AG09309 (cell line): ENCODE data around the gene FBLN7.

Experiments
- DNase-seq: peaks from one replicate; pipeline ENCODE4 v3.0.0-alpha.2; 2010; ENCODE audit warnings: low read depth
- H3K4me3 ChIP-seq: 2 replicates; pipeline ENCODE4 v1.5.1; 2011; ENCODE audit warnings: mild to moderate bottlenecking, low read depth, low read length, moderate library complexity; ENCODE audit not compliant: control insufficient read depth
- TF ChIP-seq, protein P1 (sequence below): IDR thresholded peaks from 2 replicates; pipeline ENCODE4 v1.5.1; 2011; ENCODE audit warnings: mild to moderate bottlenecking, low read depth, low read length, inconsistent platforms; ENCODE audit not compliant: insufficient read depth, control insufficient read depth; ENCODE audit errors: missing control alignments

Gene FBLN7, protein sequence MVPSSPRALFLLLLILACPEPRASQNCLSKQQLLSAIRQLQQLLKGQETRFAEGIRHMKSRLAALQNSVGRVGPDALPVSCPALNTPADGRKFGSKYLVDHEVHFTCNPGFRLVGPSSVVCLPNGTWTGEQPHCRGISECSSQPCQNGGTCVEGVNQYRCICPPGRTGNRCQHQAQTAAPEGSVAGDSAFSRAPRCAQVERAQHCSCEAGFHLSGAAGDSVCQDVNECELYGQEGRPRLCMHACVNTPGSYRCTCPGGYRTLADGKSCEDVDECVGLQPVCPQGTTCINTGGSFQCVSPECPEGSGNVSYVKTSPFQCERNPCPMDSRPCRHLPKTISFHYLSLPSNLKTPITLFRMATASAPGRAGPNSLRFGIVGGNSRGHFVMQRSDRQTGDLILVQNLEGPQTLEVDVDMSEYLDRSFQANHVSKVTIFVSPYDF

DNA sequence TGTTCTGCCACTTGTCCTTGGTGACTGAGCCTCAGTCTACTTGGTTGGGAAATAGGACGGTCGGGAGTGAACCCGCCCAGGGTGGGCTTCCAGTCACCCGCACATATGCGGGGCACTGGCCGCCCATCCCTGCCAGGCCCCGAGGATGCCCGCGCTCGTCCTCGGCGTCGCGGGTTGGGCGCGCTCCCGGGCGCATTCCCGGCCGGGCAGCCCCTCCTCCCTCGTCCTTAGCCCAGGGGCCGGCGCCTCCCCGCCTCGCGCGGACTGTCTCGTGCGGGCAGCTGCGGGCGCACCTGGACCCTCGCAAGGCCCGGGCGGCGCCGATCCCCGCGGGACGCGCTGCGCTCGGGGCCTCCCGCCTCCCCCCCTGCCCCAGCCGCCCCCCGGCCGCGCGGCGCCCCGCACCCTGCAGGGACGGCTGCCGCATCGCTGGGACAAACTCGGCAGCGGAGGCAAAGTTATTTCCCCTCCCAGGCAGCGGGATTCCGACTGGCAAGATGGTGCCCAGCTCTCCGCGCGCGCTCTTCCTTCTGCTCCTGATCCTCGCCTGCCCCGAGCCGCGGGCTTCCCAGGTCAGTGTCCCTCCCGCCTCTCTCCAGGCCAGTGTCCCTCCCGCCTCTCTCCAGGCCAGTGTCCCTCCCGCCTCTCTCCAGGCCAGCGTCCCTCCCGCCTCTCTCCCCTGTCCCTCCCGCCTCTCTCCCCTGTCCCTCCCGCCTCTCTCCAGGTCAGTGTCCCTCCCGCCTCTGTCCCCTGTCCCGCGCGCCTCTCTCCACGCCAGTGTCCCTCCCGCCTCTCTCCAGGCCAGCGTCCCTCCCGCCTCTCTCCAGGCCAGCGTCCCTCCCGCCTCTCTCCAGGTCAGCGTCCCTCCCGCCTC, at the start of gene FBLN7:
Gene FBLN7, plus strand, starts transcription at position 227 of the 874 bp plus-strand sequence. Its CDS starts 271 bp downstream, at position 498.
- DNase-seq: no peak
- peak within 1 kb of the TSS; percentile 58 for H3K4me3 ChIP-seq
- TF ChIP-seq, protein P1, sequence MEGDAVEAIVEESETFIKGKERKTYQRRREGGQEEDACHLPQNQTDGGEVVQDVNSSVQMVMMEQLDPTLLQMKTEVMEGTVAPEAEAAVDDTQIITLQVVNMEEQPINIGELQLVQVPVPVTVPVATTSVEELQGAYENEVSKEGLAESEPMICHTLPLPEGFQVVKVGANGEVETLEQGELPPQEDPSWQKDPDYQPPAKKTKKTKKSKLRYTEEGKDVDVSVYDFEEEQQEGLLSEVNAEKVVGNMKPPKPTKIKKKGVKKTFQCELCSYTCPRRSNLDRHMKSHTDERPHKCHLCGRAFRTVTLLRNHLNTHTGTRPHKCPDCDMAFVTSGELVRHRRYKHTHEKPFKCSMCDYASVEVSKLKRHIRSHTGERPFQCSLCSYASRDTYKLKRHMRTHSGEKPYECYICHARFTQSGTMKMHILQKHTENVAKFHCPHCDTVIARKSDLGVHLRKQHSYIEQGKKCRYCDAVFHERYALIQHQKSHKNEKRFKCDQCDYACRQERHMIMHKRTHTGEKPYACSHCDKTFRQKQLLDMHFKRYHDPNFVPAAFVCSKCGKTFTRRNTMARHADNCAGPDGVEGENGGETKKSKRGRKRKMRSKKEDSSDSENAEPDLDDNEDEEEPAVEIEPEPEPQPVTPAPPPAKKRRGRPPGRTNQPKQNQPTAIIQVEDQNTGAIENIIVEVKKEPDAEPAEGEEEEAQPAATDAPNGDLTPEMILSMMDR: no peak

DNA sequence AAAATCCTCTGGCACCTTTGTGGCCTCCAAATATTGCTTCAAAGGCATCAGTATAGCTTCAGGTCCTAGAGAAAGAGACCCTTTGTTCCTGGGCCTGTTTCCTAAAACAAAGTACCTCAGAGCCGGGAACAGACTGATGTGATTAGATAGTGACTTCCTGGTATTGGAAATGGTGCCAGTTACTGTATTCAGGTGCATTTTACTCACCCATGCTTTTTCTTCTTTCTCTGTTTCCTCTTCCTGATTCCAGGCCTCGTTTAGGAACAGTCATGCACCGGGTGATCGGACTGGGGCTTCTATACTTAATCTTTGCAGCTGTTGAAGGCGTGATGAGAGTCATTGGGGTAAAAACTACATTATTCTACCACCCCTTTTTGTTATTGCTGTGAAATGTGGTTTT, 48.8 kb upstream of the FBLN7 start:
- TF ChIP-seq, protein P1: no peak
- no peak overlapping the region for H3K4me3 ChIP-seq
- DNase-seq: no peak

DNA sequence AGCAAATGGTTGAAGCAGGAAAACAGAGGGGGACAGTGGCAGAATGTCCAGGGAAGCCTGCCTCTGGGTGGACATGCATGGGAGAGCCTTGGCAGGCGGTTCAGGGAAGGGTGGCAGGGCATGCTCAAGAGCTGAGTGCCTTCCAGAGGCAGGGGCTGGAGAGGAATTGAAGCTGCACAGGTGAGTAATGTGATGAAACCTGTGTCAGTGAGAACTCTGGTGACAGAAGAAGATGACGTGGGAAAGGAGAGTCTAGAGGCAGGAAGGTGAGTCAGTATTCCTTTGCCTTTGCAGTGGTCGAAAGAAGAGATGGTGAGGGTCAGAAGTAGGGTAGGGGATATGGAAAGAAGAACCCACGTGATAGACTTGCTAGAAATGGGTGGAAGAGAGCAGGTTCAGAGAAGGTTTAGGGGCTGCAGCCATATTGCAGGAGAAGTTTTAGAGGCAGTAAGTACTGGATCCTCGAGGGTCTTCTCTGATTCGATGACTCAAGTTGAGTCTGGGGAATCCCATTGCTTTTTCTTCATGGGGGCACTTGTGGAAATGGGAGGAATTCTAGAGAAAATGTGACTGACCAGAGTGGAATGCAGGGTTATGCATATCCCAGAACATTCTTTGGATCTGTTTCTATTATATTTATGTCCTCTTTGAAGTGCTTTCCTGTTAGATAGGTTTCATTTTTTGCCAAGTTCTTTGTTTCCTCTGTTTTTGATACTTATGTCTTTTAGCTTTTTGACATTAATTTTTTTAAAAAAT, 45.7 kb upstream of the FBLN7 start:
- no peak for DNase-seq
- H3K4me3 ChIP-seq: no peak overlapping the region

DNA sequence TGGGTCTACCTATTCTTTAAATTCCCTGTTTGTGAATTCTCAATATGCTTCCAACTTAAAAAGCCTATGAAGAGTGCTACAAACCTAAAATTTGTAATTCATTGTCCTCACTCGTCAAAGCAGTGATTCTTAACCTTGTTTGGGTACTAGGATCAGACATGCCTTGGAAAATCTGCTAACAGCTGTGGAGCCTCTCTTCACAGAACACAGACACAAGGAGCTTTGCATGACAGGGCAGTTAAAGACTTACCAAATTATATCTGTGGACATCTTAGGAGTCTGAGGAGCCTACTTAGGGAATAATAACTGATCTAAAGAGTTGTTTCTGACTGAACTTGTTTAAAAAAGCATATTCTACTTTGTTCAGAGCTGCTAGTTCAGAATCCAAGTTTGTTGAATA, 45.0 kb upstream of the FBLN7 start:
- no peak overlapping the region for H3K4me3 ChIP-seq
- DNase-seq: no peak
- TF ChIP-seq, protein P1: no peak

More for the DNA sequence above, 45.7 kb upstream of the FBLN7 start:
- TF ChIP-seq, protein P1: no peak

DNA sequence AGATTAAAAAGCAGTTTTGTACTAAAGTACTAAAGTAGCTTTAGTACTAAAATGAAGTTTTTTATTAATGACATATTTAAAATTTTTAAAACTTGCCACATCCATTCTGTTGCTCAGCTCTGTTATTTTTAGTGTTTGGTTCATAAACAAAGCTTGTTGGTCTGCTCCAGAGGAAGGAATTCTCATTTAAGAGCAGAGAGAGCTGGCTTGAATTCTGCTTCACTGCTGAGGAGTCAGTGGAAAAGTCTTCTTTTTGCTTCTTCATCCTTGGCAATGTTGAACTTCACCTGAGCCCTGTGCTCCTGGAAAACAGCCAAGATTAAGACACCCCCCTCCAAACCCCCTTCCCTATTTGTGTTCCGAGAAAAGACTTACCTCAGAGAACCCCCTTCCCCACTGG, 42.5 kb upstream of the FBLN7 start:
- TF ChIP-seq, protein P1: no peak
- DNase-seq: no peak

DNA sequence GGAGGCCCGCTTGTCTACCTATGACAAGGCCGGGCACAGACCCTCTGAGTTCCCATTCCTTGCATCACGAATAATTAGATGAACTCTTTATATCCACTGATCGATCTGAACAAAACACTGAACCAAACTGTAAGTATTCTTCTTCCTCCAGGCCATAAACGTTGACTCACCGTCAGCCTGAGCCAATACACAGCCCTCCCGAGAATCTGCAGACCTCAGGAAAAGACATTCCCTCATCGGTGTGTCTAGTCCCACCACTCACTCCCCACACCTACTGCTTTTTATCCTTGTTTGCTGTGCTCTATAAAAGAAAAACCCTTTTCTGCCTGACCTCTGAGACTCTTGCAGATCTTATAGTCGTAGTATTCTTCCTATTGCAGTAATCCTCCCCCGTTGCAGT, 42.1 kb upstream of the FBLN7 start:
- TF ChIP-seq, protein P1: no peak
- no peak overlapping the region for H3K4me3 ChIP-seq
- DNase-seq: no peak

More for the DNA sequence above, 42.5 kb upstream of the FBLN7 start:
- H3K4me3 ChIP-seq: no peak overlapping the region
